Measurements from ENCODE around the gene LGALSL. TPM values are rescaled to one million over a fixed set of nuclear protein-coding genes. Genes with fewer than 3 reads are reported as not detected.

LGALSL gene
- total RNA-seq, 1 donor from 2014 or later, result 22.6 TPM

DNA sequence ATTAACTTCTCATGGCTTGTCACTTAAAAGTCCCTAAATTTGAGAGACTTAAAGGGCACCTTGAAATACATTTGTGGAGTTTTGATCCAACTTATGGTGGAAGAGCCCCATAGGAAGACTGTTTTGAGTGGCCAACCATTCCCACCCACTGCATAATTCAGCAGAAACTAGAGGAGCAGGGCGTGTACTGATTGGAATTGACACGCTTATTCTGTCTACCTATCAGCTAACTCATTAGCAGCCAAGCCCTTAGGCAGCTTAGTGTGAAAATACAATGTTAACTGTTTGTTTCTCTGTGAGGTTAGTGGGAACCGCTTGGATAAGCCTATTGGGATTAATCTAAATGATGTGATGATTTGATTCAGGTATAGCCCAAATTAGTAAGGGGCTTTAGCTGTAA lies 6.4 kb downstream of the LGALSL start:
- H3K36me3 Mint-ChIP-seq (ENCODE audit: insufficient read depth), result peaks cover 14% of the 10 kb centered on the region
- H3K4me1 Mint-ChIP-seq (ENCODE audit: low read depth), result peaks cover 10% of the 10 kb centered on the region
- TF ChIP-seq CTCF (IDR thresholded peaks at IDR 0.05; ENCODE audit: unreplicated experiment), result no peak

DNA sequence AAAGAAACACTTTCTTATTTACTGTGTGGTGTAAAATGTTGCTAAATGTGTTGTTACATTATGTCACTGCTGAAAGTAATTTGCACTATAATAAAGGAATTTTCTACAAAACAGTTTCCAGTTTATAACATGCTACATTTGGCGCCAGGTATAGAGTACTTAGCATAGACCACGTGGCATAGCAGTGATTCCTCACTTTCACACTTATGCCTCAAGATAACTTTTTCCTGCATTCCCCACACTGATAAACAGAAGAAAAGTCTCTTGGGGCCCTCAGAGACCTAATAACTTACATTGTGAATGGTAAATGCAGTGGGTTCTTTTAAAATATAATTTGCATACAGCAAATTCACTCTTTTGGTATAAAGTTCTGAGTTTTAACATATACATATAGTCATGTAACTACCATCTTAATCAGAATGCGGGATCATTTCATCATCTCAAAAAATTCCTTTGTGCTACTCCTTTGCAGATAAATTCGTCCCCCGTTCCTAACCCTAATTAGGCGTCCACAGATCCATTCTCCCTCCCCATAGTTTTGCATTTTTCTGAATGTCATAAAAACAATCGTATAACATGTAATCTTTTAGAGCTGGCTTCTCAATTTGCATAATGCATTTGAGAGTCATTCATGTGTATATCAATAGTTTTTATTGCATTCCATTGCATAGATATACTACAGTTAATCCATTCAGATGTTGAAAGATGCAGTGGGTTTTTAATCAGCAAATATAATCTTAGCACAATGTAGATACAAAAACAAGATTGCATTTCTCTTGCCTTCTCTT lies 7.5 kb downstream of the LGALSL start:
- Mint-ChIP-seq H3K4me1 (ENCODE audit: low read depth) (peaks cover 6% of the 10 kb centered on the region), H3K9me3 (ENCODE audit: low read depth) (no peaks in the 10 kb centered on the region), H3K36me3 (ENCODE audit: insufficient read depth) (peaks cover 9% of the 10 kb centered on the region), H3K27ac (no peak overlapping the region), H3K27me3 (no peaks in the 10 kb centered on the region), H3K4me3 (ENCODE audit: low read depth) (no peak overlapping the region)
- TF ChIP-seq CTCF (IDR thresholded peaks at IDR 0.05; ENCODE audit: unreplicated experiment), result no peak
- no peak for DNase-seq (ENCODE audit: low spot score, unreplicated experiment)

More for the DNA sequence above, 6.4 kb downstream of the LGALSL start:
- no peak overlapping the region for H3K4me3 Mint-ChIP-seq (ENCODE audit: low read depth)
- no peaks in the 10 kb centered on the region for H3K9me3 Mint-ChIP-seq (ENCODE audit: low read depth)
- DNase-seq (ENCODE audit: low spot score, unreplicated experiment), result no peak
- H3K27me3 Mint-ChIP-seq, result no peaks in the 10 kb centered on the region
- H3K27ac Mint-ChIP-seq, result no peak overlapping the region

- DNase-seq (ENCODE audit: low spot score, unreplicated experiment), result no peak
- Mint-ChIP-seq H3K27ac (no peak overlapping the region), H3K4me1 (ENCODE audit: low read depth) (peaks cover 10% of the 10 kb centered on the region), H3K27me3 (no peaks in the 10 kb centered on the region), H3K4me3 (ENCODE audit: low read depth) (no peak overlapping the region), H3K36me3 (ENCODE audit: insufficient read depth) (peaks cover 7% of the 10 kb centered on the region), H3K9me3 (ENCODE audit: low read depth) (no peaks in the 10 kb centered on the region)
- no peak for TF ChIP-seq CTCF (IDR thresholded peaks at IDR 0.05; ENCODE audit: unreplicated experiment)
Measured at GRCh38 chr2:64462171-64462570, 8.2 kb downstream of the LGALSL start.

- no peaks in the 10 kb centered on the region for H3K27me3 Mint-ChIP-seq
- no peaks in the 10 kb centered on the region for H3K9me3 Mint-ChIP-seq (ENCODE audit: low read depth)
- H3K36me3 Mint-ChIP-seq (ENCODE audit: insufficient read depth), result peaks cover 4% of the 10 kb centered on the region
- DNase-seq (ENCODE audit: low spot score, unreplicated experiment), result no peak
- no peak for TF ChIP-seq CTCF (IDR thresholded peaks at IDR 0.05; ENCODE audit: unreplicated experiment)
- H3K27ac Mint-ChIP-seq, result no peak overlapping the region
- H3K4me3 Mint-ChIP-seq (ENCODE audit: low read depth), result no peak overlapping the region
- H3K4me1 Mint-ChIP-seq (ENCODE audit: low read depth), result peaks cover 10% of the 10 kb centered on the region
Measured at GRCh38 chr2:64462940-64463700, 9.2 kb downstream of the LGALSL start.

GRCh38 chr2:64463781-64464180 lies 9.8 kb downstream of the LGALSL start:
- Mint-ChIP-seq H3K4me1 (ENCODE audit: low read depth) (peaks cover 10% of the 10 kb centered on the region), H3K9me3 (ENCODE audit: low read depth) (no peaks in the 10 kb centered on the region), H3K4me3 (ENCODE audit: low read depth) (no peak overlapping the region), H3K36me3 (ENCODE audit: insufficient read depth) (peaks cover 1% of the 10 kb centered on the region), H3K27ac (no peak overlapping the region), H3K27me3 (no peaks in the 10 kb centered on the region)
- DNase-seq (ENCODE audit: low spot score, unreplicated experiment), result no peak
- no peak for TF ChIP-seq CTCF (IDR thresholded peaks at IDR 0.05; ENCODE audit: unreplicated experiment)
